Stimulated activated CD8-positive, alpha-beta memory T cell treated with anti-CD3 and anti-CD28 coated beads, Interleukin-15, amount 100 ng/mL, for 4 hours (primary cell): ENCODE results near the gene MYO16.
"Not testable (repeated sequence)": the region's sequence is repeated elsewhere in the genome, so short reads cannot be mapped to it uniquely, and the experiment has no call there.

Experiments
- DNase-seq, 2 donors: peaks; one replicate each; pipeline ENCODE4 v3.0.0-alpha.2; 2020; ENCODE audit warnings: low read depth in 2 of 2

The MYO16 gene

DNA sequence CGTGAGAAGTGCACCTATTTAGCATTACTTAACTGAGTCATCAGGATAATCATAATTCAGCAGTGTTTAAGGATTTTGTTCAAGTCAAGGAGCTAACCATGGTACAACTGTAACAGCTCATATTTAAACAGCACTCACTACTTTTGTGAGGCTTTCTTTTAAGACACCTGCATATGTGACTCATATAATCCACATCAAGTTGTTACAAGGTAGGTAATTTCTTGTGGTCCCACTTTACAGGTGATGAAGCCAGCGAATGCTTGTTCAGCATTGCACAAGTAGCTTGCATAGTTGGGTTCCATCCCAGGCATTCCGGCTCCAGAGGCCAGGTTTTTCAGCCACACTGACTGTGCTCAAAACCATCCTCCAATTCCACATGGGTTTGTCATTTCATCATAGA, 569.2 kb downstream of the MYO16 start:
- DNase-seq, result no peak

- DNase-seq, result no peak
Measured at GRCh38 chr13:109199280-109199679, 569.9 kb downstream of the MYO16 start.

- DNase-seq, result no peak
Measured at GRCh38 chr13:109200556-109200955, 571.1 kb downstream of the MYO16 start.

GRCh38 chr13:109203587-109203986, 574.2 kb downstream of the MYO16 start:
- no peak for DNase-seq

DNA sequence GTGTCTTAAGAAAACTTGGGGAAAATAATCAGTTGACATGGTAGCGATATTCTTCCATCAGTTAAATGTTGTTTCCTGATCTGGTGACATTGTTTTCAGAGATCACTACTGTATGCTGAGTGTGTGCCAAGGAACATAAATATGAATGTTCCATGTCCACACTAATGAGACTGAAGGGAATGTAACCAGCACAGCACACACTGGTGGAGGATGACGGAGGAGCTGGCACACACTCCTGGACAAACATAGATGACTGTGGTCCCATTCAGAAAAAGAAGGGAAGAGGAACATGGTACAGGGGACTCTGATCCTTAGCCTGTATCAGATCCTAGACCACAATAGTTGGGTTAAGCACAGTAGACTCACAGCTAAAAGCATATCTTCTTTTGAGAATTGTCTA, 574.8 kb downstream of the MYO16 start:
- DNase-seq, result no peak

DNA sequence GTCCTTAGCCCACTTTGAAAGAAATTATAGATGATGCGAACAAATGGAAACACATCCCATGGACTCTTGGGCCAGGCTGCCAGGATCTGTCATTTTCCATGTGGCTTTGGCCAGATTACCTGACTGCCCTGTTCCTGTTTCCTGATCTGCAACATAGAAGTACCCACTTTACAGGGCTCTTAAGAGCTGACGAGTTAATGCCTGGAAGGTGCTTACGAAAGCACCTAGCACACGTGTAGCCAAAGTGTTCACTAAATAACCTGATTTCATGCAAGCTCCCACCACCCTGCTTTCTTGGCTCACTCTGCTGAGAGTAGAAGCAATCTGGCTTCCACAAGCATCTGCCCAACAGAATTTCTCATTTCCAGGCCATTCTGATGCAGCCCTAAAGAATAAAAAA, 575.2 kb downstream of the MYO16 start:
- no peak for DNase-seq

GRCh38 chr13:109205315-109205714, 575.9 kb downstream of the MYO16 start:
- no peak for DNase-seq

DNA sequence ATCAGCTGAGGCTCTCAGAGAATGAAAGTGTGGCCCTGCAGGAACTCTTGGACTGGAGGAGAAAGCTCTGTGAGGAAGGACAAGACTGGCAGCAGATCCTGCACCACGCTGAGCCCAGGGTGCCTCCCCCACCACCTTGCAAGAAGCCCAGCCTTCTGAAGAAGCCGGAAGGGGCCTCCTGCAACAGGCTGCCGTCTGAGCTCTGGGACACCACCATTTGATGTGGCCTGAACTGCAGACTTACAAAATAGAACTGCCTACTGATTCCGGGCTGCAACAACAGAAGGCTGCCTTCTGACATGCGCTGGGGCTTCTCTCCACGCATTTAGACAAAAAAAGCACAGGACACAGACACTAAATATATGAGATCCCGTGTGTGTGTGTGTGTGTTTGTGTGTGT, 577.2 kb downstream of the MYO16 start:
- no peak for DNase-seq

DNA sequence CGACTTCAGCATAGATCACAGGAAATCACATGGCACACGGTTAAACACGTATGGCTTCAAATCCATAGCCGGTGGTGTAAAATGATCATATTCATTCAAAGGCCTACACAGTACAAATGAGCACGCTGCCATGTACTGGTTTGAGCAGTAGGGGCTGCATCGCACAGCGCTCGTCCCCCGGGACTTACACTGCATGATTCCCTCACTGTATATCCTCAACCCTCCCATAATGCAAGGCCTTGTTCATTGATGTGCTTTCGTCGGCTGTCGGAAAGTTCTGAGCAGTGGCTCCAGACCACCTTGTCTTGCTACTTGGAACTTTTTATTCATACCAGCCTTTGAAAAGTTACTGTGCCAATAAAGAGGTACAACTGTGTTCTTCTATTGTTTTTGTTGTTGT, 578.2 kb downstream of the MYO16 start:
- DNase-seq, result no peak

DNA sequence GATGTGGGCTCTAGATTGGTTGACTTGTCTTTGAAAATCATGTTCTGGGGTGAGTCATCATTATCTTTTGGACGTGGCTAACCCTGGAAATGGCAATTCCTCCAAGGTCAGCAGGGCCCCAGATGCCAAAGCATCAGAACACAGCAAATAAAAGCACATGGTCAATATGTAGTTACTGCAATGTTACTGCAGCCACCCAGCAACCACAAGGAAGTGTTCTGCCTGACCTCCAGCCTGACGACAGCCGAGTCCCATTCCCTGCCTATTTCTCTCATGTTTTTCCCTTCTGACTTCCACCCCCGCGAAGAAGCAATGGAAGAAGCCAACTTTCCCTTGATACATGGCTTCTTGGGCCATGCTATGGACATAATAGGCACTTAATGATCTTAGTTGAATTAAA, 579.1 kb downstream of the MYO16 start:
- DNase-seq, result no peak

GRCh38 chr13:109209526-109209925, 580.1 kb downstream of the MYO16 start:
- DNase-seq, result no peak

DNA sequence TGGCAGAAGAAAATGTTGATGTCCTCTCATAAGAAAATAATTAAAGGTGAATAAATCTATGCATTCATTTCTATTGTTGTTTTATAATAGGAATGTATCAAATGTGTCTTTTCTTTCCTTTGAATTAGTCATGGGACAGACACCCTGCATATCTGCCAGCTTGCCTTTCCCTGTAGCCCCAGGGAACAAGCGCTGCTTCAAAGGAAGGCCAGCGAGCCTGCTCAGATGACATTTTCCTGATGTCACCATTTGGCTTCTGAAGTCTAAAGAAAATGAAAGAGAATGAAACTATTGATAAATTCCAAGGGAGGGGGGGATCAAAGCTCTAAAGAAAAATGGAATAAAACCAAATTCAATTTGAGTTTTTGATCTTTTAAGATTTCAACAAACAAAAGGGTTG, 582.2 kb downstream of the MYO16 start:
- no peak for DNase-seq

GRCh38 chr13:109212650-109213049, 583.2 kb downstream of the MYO16 start:
- no peak for DNase-seq

GRCh38 chr13:109213714-109214113, 584.3 kb downstream of the MYO16 start:
- no peak for DNase-seq

- DNase-seq, result no peak
Measured at GRCh38 chr13:109214393-109214792, 585.0 kb downstream of the MYO16 start.

GRCh38 chr13:109215377-109215776, 586.0 kb downstream of the MYO16 start:
- no peak for DNase-seq

DNA sequence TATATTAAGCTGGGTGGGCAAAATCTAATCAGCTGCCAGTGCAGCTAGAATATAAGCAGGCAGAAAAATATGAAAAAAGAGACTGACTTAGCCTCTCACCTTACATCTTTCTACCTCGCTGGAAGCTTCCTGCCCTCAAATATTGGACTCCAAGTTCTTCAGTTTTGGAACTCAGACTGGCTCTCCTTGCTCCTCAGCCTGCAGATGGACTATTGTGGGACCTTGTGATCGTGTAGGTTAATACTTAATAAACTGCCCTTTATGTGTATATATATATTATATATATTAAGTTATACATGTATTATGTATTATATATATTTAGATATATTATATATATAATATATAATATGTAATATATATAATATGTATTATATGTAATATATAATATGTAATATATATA, 588.1 kb downstream of the MYO16 start:
- DNase-seq, result not testable (repeated sequence)

- DNase-seq, result no peak
Measured at GRCh38 chr13:109220631-109221030, 591.2 kb downstream of the MYO16 start.

- no peak for DNase-seq
Measured at GRCh38 chr13:109224033-109224432, 594.6 kb downstream of the MYO16 start.

GRCh38 chr13:109226631-109227030, 597.2 kb downstream of the MYO16 start:
- DNase-seq, result no peak

GRCh38 chr13:109227344-109227940, 598.0 kb downstream of the MYO16 start:
- no peak for DNase-seq

DNA sequence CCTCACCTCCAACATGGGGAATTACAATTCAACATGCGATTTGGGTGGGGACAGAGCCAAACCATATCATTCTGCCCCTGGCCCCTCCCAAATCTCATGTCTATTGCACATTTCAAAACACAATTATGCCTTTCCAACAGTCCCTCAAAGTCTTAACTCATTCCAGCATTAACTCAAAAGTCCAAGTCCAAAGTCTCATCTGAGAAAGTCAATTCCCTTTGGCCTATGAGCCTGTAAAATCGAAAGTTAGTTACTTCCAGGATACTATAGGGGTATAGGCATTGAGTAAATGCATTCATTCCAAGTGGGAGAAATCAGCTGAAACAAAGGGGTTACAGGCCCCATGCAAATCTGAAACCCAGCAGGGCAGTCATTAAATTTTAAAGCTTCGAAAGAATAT, 598.8 kb downstream of the MYO16 start:
- DNase-seq, result no peak

GRCh38 chr13:109231888-109232287, 602.5 kb downstream of the MYO16 start:
- no peak for DNase-seq

- DNase-seq, result no peak
Measured at GRCh38 chr13:109233293-109233692, 603.9 kb downstream of the MYO16 start.
